IPS-20b (cell line): Measurements from ENCODE around the gene TMCC1.
A peak's percentile ranks its signal among the peaks of the same experiment; 100 is the strongest.
"Not testable (repeated sequence)": the region's sequence is repeated elsewhere in the genome, so short reads cannot be mapped to it uniquely, and the experiment has no call there.

Experiments
- H3K27ac ChIP-seq: one replicate; pipeline ENCODE4 v1.5.1; 2013; ENCODE audit warnings: low read length
- H3K27me3 ChIP-seq: 2 replicates; pipeline ENCODE4 v1.6.1; 2013; ENCODE audit warnings: mild to moderate bottlenecking, low read length, inconsistent platforms; ENCODE audit not compliant: insufficient read depth
- H3K36me3 ChIP-seq: 2 replicates; pipeline ENCODE4 v1.6.1; 2013; ENCODE audit warnings: low read depth, mild to moderate bottlenecking, inconsistent platforms, low read length, moderate library complexity; ENCODE audit not compliant: insufficient read depth
- H3K4me1 ChIP-seq: 2 replicates; pipeline ENCODE4 v1.6.1; 2013; ENCODE audit warnings: mild to moderate bottlenecking, control low read depth, inconsistent platforms, low read length, moderate library complexity; ENCODE audit not compliant: insufficient read depth
- H3K4me3 ChIP-seq: 2 replicates; pipeline ENCODE4 v1.5.1; 2013; ENCODE audit warnings: mild to moderate bottlenecking, low read length, inconsistent platforms
- H3K9ac ChIP-seq: 2 replicates; pipeline ENCODE4 v1.6.1; 2013; ENCODE audit warnings: low read depth, mild to moderate bottlenecking, inconsistent platforms, low read length, moderate library complexity
- H3K9me3 ChIP-seq: 2 replicates; pipeline ENCODE4 v1.6.1; 2013; ENCODE audit warnings: mild to moderate bottlenecking, low read depth, low read length, inconsistent platforms; ENCODE audit not compliant: insufficient read depth

Gene TMCC1

DNA sequence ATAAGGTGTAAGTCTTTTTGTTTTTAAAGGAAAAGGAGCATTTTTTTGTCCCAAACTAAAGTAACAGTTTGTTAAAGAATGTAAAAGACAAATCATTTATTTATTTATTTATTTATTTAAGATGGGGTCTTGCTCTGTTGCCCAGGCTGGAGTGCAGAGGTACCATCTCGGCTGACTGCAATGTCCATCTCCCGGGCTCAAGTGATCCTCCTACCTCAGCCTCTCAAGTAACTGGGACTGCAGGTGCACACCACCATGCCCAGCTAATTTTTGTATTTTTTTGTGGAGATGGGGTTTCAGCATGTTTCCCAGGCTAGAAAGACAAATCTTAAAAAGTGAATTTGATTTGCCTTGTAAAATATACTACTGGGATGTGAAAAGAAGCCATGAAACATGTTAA lies 200.8 kb downstream of the TMCC1 start:
- Histone ChIP-seq H3K9ac (no peak overlapping the region), H3K27me3 (no peaks in the 10 kb centered on the region), H3K9me3 (peaks cover 26% of the 10 kb centered on the region), H3K4me1 (peaks cover 32% of the 10 kb centered on the region), H3K27ac (no peak overlapping the region), H3K4me3 (no peak overlapping the region), H3K36me3 (0 out of 2 replicates have a peak, but pooled peaks cover 12% of the 10 kb centered on the region)

DNA sequence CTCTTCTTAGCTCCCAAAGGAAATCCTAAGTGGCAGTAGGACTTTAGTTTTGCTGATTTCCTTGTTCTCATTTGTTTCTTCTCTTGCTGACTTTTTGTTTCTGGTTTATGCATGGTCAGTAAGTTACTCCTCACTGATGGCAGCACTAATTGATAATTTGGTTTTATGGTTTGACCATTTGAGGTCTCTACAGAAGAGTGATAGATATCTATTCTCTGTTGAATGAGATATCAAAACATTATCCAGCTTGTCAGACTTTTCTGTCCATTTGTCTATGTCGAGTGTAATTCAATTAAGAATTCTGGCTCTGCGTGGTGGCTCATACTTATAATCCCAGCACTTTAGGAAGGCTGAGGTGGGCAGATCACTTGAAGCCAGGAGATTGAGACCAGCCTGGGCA lies 202.5 kb downstream of the TMCC1 start:
- H3K4me1 ChIP-seq = peaks cover 46% of the 10 kb centered on the region
- no peak overlapping the region for H3K9ac ChIP-seq
- H3K9me3 ChIP-seq = peaks cover 8% of the 10 kb centered on the region; the same call in 1 of the 2 replicates
- H3K4me3 ChIP-seq = no peak overlapping the region
- H3K27ac ChIP-seq = peak overlapping the region; percentile 20
- no peaks in the 10 kb centered on the region for H3K27me3 ChIP-seq
- H3K36me3 ChIP-seq = no peaks in the 10 kb centered on the region

DNA sequence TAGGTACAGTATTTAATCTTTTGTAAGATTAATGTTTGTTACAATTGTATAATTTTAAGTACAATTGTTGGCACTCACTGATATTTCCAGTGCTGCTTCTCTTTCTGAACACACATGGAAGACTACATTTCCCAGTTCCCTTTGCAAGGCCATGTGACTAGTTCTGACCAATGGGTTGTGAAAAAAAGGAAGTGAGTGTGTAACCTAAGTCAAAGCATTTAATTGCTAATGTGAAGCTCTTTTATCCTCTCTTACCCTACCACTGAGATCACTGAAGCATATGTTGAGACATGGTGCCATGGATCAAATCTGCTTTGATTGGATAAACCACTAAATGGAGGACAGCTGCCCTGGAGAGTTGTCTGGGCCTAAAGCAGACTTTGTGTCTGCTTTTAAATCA lies 203.1 kb downstream of the TMCC1 start:
- no peak overlapping the region for H3K27ac ChIP-seq
- no peak overlapping the region for H3K4me3 ChIP-seq
- H3K27me3 ChIP-seq = no peaks in the 10 kb centered on the region
- no peaks in the 10 kb centered on the region for H3K36me3 ChIP-seq
- H3K9me3 ChIP-seq = peaks cover 3% of the 10 kb centered on the region; the same call in 1 of the 2 replicates
- no peak overlapping the region for H3K9ac ChIP-seq
- peaks cover 46% of the 10 kb centered on the region for H3K4me1 ChIP-seq

DNA sequence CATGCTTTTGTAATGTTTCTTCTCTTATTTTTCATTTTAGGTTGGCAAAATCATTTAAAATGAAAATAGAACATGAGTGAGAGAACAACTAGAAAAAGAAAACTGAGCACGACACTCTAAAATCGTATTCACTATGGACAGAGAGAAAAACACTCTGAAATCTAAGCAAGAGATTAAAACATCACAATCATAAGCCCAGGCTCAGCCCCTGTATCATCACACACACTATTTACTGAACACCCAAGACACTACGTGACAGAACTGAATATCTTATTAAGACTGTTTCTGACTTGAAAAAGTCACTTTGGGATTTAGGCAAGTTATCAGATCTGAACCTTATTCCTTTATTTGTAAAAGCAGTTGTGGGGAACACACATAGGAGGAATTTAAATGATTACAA lies 204.5 kb downstream of the TMCC1 start:
- Histone ChIP-seq H3K9ac (peak overlapping the region; percentile 57), H3K27ac (no peak overlapping the region), H3K4me3 (peak overlapping the region; percentile 69), H3K27me3 (no peaks in the 10 kb centered on the region), H3K9me3 (no peaks in the 10 kb centered on the region), H3K4me1 (peaks cover 47% of the 10 kb centered on the region), H3K36me3 (no peaks in the 10 kb centered on the region)

DNA sequence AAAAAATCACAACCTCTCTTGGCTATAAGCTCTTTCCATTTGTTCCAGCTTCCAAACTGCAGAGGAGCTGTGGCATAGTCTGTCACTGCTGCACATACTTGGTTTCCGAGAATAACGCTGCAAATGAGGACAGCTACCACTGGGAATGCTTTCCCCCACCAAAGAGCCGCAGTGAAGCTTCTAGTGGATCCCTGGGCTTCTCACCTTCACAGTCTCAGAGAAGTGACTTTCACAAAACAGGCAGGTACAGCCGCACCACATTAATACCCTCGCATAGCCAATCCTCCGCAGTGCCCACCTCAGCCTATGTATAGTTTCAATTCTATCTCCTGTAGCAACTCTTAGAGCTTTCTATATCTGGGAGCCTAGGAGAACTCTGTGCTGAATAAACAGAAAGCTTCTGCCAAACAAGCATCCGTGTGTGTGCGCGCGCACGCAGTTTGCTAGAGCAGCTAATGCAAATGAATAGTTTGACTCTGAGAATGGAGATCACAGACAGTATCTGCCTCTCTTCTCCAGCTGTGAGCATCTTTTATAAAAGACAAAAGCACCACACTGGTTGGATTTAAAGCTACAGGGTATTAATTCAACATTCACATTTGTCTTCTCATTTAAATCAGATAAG lies 205.1 kb downstream of the TMCC1 start:
- Histone ChIP-seq H3K9me3 (no peaks in the 10 kb centered on the region), H3K27me3 (no peaks in the 10 kb centered on the region), H3K4me1 (peaks cover 47% of the 10 kb centered on the region), H3K9ac (peak overlapping the region; percentile 57; the same call in 1 of the 2 replicates), H3K36me3 (no peaks in the 10 kb centered on the region), H3K4me3 (peak overlapping the region; percentile 69), H3K27ac (peak overlapping the region; percentile 59)

DNA sequence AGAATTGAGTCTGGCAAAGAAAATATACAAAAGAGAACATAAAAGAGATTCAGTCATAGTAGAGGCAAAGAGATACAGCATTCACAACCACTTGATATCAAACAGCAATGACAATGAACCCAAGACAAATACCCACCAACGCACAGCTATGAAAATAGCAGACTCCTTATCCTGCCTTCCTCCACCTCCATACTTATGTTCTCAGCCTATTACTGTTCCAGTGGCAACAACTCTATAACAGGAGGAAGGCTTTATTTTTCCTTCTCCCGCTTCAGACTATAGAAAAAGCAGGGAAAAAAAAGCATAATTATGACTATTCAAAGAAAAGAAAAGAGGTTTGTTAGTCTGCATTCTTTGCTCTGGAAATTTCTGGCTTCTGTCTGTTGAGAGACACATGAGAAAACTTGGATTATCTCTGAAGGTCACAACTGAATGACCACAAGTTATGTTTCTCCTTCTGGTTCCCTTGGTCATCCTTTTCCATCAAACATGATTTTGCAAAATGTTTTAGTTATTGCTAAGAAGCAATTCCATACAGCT lies 205.9 kb downstream of the TMCC1 start:
- peak overlapping the region; percentile 36 for H3K27ac ChIP-seq
- H3K36me3 ChIP-seq = no peaks in the 10 kb centered on the region
- peaks cover 47% of the 10 kb centered on the region for H3K4me1 ChIP-seq
- H3K27me3 ChIP-seq = no peaks in the 10 kb centered on the region
- no peaks in the 10 kb centered on the region for H3K9me3 ChIP-seq
- peak overlapping the region; percentile 69 for H3K4me3 ChIP-seq
- peak overlapping the region; percentile 54; the same call in 1 of the 2 replicates for H3K9ac ChIP-seq

DNA sequence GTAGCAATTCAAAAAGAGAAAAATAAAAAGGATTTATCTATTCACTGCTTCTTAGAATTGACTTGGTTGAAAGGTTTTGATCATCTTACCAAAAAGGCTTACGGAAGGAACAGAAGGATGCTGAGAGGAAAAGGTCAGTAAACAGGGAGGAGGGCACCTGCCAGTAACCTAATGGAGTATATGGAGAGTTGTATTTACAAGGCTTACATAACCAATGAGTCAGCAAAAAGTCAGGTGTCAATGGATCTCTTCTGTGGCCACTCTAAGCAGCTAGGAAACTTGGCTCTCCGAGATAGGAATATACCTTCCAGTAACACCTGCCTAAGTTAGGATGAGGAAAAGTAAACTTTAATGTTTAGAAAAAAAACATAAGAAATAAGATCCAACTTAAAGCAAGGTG lies 206.6 kb downstream of the TMCC1 start:
- H3K4me1 ChIP-seq = peaks cover 47% of the 10 kb centered on the region
- H3K27ac ChIP-seq = no peak overlapping the region
- H3K27me3 ChIP-seq = no peaks in the 10 kb centered on the region
- H3K9ac ChIP-seq = peak overlapping the region; percentile 54; the same call in 1 of the 2 replicates
- no peaks in the 10 kb centered on the region for H3K9me3 ChIP-seq
- no peaks in the 10 kb centered on the region for H3K36me3 ChIP-seq
- H3K4me3 ChIP-seq = peak overlapping the region; percentile 69

DNA sequence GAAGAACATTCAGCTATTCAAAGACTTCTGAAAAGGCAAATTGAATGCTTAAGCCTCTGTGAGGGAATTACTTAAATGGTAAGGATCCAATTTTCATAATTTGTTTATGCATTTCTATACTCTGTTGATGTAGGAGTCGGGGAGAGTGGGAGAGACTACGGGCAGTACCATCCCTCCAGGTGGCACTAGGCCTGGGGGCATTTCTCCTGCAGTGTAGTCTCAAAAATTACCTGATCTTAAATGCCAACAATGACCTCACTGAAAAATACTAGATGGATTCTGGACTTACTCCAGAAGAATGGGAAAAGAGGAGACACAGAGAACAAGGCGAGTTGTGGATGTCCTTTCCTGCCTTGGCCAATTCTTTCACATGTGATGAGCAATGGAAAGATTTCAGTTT lies 209.2 kb downstream of the TMCC1 start:
- Histone ChIP-seq H3K36me3 (no peaks in the 10 kb centered on the region), H3K4me3 (no peak overlapping the region), H3K27me3 (no peaks in the 10 kb centered on the region), H3K27ac (no peak overlapping the region), H3K9me3 (no peaks in the 10 kb centered on the region), H3K9ac (no peak overlapping the region), H3K4me1 (peaks cover 30% of the 10 kb centered on the region)

DNA sequence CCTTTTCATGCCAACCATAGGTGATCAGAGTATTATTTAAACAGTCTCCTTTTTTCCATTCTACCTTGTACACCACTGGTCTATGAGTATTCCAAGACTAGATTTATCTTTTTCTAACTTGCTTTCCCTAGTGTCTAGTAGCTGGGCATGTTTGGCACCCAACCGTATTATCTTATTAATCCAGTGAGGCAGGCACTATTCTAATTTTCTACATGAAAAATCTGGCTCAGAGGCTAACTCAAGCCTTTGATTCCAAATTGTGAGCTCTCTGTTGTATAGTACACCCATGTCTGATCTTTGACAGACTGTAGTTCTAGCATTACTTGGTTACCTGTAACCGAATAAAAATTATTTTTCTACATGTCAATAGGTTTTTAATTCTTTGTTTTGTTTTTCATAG lies 210.3 kb downstream of the TMCC1 start:
- H3K4me1 ChIP-seq = peaks cover 22% of the 10 kb centered on the region
- H3K9ac ChIP-seq = no peak overlapping the region
- H3K36me3 ChIP-seq = no peaks in the 10 kb centered on the region
- no peaks in the 10 kb centered on the region for H3K27me3 ChIP-seq
- no peak overlapping the region for H3K27ac ChIP-seq
- no peak overlapping the region for H3K4me3 ChIP-seq
- no peaks in the 10 kb centered on the region for H3K9me3 ChIP-seq

DNA sequence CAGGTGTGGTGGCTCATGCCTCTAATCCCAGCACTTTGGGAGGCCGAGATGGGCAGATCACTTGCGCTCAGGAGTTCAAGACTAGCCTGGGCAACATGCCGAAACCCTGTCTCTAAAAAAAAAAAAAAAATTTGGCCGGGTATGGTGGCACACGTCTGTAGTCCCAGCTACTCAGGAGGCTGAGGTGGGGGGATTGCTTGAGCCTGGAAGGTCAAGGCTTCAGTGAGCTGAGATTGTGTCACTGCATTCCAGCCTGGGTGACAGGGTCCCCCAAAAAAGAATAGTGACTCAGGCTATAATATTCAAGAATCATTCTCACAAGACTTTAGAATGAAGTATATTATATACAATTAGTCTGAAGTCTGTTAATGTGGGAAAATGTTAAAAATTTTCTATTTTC lies 216.5 kb downstream of the TMCC1 start:
- no peaks in the 10 kb centered on the region for H3K9me3 ChIP-seq
- no peak overlapping the region for H3K27ac ChIP-seq
- no peaks in the 10 kb centered on the region for H3K36me3 ChIP-seq
- peaks cover 4% of the 10 kb centered on the region; the same call in 1 of the 2 replicates for H3K4me1 ChIP-seq
- H3K9ac ChIP-seq = no peak overlapping the region
- no peak overlapping the region for H3K4me3 ChIP-seq
- no peaks in the 10 kb centered on the region for H3K27me3 ChIP-seq

DNA sequence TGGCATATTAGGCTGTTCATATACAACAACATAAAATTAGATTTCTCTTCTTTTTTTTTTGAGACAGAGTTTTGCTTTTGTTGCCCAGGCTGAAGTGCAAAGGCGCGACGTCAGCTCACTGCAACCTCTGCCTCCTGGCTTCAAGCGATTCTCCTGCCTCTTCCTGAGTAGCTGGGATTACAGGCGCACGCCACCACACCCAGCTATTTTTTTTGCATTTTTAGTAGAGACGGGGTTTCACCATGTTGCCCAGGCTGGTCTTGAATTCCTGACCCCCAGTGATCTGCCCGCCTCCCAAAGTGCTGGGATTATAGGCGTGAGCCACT lies 218.8 kb downstream of the TMCC1 start:
- H3K9me3 ChIP-seq, H3K9ac ChIP-seq, H3K27ac ChIP-seq, H3K4me3 ChIP-seq, H3K27me3 ChIP-seq, H3K4me1 ChIP-seq: not testable (repeated sequence)
- peaks cover 13% of the 10 kb centered on the region for H3K36me3 ChIP-seq

DNA sequence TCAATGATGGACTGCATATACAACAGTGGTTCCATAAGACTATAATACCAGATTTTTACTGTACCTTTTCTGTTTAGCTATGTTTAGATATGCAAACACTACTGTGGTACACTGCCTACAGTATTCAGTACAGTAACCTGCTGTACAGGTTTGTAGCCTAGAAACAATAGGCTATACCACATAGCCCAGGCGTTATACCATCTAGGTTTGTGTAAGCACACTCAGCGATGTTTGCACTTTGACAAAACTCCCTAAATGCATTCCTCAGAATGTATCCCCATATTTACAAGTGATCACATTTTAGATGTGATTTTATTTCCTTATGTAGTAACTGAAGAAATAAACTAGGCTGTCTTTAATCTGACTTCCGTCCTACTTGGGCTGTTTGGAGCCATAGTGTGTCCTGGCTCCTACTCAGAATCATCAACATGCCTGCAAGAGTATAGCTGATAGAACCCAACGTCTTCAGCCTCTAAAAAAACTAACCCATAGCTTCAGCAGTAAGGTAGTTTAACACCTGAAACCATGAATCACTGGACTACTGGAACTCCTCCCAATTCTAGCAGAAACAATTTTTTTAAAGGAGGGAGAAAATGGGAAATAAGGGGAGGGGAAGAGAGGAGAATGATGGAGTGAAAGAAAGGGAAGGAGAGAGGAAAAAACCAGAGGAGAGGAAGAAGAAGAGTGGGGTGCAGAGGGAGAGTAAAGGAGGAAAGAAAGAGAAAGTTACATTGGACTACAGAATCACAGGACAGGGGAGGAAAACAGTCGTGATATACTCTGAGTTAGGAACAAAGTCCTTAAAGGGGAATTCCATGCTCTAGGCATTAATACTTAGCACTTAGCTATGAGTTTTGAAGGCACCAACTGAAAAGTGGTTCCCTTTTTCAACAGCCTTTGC lies 219.4 kb downstream of the TMCC1 start:
- no peaks in the 10 kb centered on the region for H3K9me3 ChIP-seq
- no peak overlapping the region for H3K9ac ChIP-seq
- H3K4me3 ChIP-seq = no peak overlapping the region
- no peaks in the 10 kb centered on the region for H3K27me3 ChIP-seq
- H3K4me1 ChIP-seq = peaks cover 4% of the 10 kb centered on the region; the same call in 1 of the 2 replicates
- H3K36me3 ChIP-seq = peaks cover 20% of the 10 kb centered on the region
- H3K27ac ChIP-seq = no peak overlapping the region
